GM19452 (cell line): Measurements from ENCODE around the gene AKR7A2.

Source experiments
- ATAC-seq: cut with Tn5 transposase; IDR thresholded peaks from one replicate; pipeline ENCODE4 v1.9.1; 2021; ENCODE audit not compliant: unreplicated experiment

AKR7A2 gene

GRCh38 chr1:19325958-19326747, 14.2 kb upstream of the AKR7A2 start:
- no peak for ATAC-seq

DNA sequence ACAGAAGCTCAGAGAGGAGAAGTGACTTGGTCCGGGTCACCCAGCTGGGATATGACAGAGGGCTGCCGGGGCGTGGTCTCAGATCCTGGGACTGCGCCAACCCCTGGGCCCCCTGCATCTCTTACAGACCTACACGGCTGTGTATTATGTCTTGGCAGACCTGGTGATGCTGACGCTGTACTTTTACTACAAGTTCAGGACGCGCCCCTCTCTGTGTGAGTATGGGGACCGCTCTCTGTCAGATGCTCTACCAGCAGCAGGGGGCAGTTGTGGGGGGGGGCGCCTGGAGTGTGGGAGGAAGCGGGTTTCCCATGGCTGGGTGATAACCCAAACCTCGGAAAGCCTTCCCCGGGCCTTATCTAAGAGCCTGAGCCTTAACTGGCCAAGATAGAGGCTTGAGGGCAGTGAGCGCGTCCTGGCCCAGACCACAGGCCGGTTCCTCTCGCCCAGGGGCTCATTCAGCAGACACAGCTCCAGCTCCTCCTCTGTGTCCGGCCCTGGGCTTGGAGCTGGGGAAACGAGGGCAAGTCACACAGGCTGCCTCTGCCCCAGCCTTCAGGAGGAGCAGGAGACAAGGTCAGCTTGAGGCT, 13.5 kb upstream of the AKR7A2 start:
- ATAC-seq = no peak

GRCh38 chr1:19324665-19324990, 12.7 kb upstream of the AKR7A2 start:
- ATAC-seq = no peak

DNA sequence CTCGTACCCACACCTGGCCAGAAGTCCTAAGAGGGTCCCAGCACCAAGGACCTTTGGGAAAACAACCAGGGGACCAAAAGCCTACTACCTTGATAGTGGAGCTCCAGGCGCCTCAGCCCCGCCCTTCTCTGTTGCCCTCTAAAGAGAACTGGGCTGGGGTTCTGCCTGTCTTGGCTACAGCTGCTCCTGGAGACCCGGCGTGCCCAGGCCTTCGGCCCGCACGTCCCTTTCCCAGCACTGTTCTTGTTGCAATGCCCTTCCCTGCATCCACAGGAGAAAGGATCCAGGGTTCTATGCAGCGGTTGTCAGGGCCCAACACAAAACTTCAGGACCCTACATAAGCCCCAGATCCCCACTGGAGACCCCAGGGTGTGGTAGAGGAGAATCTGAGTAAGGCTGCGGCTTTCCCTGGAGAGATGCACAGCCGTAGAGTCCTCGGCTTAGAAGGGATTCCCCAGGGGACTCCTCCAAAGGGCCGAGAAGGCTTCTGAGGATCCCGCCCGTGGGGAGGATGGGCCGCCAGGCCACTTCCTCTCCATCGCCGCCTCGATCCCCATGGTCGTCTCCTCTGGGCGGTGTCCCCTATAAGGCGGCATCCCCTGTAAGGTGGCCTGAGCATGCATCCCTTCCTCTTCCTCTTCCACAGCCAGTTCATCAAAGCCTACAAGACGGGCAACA, 12.2 kb upstream of the AKR7A2 start:
- ATAC-seq = no peak

GRCh38 chr1:19322481-19322880, 10.5 kb upstream of the AKR7A2 start:
- ATAC-seq = no peak

DNA sequence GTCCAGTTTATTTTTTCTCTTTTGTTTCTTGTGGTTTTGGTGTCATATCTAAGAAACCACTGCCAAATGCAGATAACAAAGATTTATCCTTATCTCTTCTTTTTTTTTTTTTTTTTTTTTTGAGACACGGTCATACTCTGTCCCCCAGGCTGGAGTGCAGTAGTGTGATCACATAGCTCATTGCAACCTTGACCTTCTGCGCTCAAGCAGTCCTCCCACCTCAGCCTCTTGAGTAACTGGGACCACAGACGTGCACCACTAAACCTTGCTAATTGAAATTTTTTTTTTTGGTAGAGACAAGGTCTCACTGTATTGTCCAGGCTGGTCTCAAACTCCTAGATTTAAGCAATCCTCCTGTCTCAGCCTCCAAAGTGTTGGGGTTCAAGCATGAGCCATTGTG, 9.1 kb upstream of the AKR7A2 start:
- no peak for ATAC-seq

GRCh38 chr1:19319196-19319595, 7.3 kb upstream of the AKR7A2 start:
- ATAC-seq = no peak

- ATAC-seq = no peak
These were observed 5.4 kb upstream of the AKR7A2 start for GRCh38 chr1:19317126-19317910.

GRCh38 chr1:19315378-19316198, 3.6 kb upstream of the AKR7A2 start:
- ATAC-seq = no peak

DNA sequence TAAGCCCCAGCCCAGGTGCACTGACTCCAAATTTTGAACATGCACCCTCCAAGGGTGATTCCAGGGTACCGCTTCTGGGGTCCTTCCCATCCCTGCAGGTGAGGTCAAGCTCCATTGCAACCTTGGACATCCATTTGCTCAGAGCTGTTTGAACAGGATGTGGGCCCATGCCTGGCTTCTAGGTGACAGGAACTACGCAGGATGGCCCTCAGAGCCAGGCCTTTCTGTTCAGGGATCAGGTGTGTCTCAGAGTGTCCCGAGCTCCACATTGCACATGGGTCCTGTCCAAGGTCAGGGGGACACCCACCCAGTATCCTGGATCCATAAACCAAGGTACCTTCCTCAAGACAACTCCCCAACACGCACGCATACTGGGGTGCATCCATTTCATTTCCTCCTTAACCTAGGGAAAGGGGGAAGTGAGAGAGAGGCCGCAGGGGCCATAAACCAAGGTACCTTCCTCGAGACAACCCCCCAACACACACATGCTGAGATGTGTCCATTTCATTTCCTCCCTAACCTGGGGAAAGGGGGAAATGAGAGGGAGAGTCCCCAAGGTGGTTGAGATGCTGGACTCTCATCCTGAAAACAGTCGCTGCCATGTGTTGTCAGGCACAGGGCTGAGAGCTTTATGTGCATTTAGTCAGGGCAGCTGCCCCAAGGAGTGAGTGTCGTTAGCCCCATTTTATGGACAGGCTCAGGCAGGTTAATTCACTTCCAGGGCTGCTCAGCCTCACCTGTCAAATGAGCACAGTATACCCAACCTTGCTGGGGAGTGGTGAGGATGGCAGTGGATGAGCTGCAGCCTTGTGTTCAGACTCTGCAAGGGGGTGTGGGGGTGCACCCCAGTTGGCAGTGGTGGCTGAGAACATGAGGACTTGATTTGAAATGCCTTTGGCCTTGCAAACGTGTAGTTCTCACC, 2.3 kb upstream of the AKR7A2 start:
- no peak for ATAC-seq

DNA sequence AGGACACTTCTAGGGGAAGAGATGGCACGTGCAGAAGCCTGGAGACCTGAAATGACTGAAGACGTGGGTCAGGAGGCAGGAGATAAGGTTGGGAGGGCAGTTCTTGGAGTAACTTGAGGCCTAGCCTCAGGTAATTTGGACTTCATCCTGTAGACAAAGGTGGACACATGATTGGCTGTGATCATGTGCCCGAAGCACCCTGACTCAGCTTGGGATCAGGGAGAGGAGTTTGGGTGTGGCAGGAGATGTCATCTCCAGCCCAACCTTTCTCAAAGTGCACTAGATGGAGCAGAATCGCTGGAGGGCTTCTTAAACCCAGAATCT, 1.7 kb upstream of the AKR7A2 start:
- ATAC-seq = no peak

GRCh38 chr1:19312782-19313635, 1.1 kb upstream of the AKR7A2 start:
- ATAC-seq = no peak

GRCh38 chr1:19311503-19311930, 427 bp downstream of the AKR7A2 start:
- ATAC-seq = peak; percentile 2

- no peak for ATAC-seq
These were observed 1.0 kb downstream of the AKR7A2 start for GRCh38 chr1:19310720-19311502.

- no peak for ATAC-seq
These were observed 1.9 kb downstream of the AKR7A2 start for GRCh38 chr1:19310061-19310460.

GRCh38 chr1:19309123-19309813, 2.7 kb downstream of the AKR7A2 start:
- no peak for ATAC-seq

DNA sequence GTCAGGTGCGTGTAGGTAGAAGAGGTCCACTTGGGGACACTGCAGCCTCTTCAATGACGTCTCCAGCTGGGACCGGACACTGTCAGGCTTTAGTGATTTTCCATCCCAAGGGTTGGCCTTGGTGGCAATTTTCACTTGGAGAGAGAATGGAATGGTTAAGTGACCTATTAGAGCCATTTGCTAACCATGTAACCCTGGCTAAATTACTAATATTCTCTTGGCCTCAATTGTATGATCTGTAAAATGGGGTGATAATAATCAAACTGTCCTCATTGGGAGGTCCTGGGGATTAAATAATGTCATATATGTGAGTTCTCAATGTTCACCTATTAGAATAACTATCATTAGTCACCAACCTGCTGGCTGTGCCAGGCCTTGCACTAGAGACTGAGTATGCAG, 3.4 kb downstream of the AKR7A2 start:
- ATAC-seq = no peak
